G401 (cell line): ENCODE measurements around the gene SLC25A6. TPM values are rescaled to one million over a fixed set of nuclear protein-coding genes. Genes with fewer than 3 reads are reported as not detected.
"Not testable (repeated sequence)": the region's sequence is repeated elsewhere in the genome, so short reads cannot be mapped to it uniquely, and the experiment has no call there.

Source experiments
- DNase-seq: peaks from one replicate; pipeline ENCODE4 v3.0.0-alpha.2; 2015; ENCODE audit warnings: low spot score
- in situ Hi-C: cut with HindIII; loops from 2 replicates; pipeline ENCODE4 v1.10.0; 2016; ENCODE audit warnings: low sequenced_read_pairs, mixed read lengths
- total RNA-seq: library from RNA; depleted of rRNA; stranded (reverse); fragments of >200 nt; shearing (Covaris generic); gene quantifications from 2 replicates; pipeline ENCODE4 v1.2.3, GENCODE V29; 2014

Gene SLC25A6
- total RNA-seq, 1 experiment from 2014 or later, result 631 TPM

DNA sequence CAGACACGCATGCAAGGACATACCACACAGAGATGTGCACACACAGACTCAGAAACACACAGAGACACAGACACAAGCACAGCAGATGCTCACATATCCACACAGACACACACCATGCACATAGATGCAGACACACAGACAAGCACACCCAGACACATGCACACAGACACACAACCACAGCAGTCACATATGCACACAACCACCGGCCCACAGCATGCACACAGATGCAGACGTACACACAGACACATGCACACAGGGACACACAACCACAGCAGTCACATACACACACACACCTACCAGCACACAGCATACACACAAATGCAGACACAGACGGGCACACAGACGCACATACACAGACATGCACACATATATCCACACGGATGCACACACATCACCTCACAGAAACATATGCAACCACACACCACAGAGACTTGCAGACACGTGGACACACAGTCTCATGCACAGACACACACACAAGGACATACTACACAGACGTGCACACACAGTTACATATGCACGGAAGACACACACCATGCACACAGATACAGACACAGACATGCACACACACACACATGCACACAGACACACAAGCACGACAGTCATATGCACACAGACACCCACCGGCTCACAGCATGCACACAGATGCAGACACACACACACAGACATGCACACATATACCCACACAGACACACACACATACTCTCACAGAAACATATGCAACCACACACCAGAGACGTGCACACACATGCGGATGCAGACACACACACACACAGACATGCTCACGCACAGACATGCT lies 25.2 kb upstream of the SLC25A6 start:
- in situ Hi-C loops, result no loop called here
- DNase-seq, result no peak

DNA sequence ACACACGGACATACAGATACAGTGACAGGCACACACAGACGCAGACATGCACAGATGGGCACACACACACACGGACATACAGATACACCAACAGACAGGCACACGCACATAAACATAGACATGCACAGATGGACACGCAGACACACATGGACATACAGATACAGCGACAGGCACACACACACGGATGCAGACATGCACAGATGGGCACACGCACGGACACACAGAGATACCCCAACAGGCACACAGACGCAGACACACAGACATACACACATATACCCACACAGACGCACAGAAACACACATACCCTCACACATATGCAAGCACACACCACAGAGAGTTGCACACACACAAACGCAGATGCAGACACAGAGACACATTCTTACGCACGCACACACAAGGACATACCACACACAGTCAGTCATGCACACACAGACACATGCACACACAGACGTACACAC lies 24.4 kb upstream of the SLC25A6 start:
- in situ Hi-C loops, result no loop called here
- no peak for DNase-seq

DNA sequence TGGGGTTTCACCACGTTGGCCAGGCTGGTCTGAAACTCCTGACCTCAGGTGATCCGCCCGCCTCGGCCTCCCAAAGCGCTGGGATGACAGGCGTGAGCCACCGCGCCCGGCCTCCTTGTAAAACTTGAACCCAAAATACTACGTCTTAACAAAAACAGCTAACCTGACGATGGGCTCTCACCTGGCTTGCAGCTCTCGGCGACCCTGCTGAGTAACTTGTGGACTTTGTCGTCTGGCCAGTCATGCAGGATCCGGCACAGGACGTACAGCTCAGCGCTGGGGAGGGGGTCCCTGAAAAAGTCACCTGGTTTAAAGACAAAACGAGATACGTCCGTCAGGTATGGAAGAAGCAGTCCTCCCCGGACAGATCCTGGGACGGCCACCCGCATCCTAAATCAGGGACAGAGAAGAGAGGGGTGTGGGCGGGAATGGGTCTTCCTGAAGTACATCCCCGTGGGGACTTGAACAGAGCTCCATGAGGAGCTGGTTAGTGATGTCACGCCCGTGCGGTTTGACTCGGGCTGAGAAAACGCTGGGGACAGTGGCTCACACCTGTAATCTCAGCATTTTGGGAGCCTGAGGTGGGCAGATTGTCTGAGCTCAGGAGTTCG lies 20.7 kb upstream of the SLC25A6 start:
- DNase-seq, result no peak
- in situ Hi-C loops, result no loop called here

DNA sequence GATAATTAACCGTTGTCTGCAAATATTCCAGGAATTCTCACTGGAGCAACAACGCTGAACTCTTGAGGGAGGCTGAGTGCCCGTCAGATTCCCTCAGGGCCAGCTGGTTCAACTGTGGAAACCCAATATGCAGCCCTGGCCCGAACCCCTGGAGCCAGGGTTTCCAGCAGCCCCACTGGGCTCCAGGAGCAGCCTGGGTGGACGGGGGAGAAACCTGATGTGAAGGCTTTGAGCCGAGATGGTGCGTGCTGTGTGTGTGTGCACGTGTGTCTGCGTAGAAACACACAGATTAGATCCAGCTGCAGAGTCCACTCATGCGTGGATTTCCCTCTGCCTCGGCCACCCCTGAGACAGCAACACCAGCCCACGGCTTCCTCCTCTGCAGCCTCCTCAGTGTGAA lies 19.4 kb upstream of the SLC25A6 start:
- in situ Hi-C loops, result no loop called here
- no peak for DNase-seq

DNA sequence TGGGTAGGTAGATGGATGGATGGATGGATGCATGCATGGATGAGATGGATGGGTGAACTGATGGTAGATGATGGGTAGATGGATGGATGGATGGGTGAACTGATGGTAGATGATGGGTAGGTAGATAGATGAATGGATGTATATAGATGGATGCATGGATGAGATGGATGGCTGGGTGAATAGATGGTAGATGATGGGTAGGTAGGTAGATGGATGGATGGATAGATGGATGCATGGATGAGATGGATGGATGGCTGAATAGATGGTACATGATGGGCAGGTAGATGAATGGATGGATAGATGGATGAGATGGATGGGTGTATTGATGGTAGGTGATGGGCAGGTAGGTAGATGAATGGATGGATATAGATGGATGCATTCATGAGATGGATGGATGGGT lies 15.1 kb upstream of the SLC25A6 start:
- no peak for DNase-seq
- in situ Hi-C loops, result no loop called here

DNA sequence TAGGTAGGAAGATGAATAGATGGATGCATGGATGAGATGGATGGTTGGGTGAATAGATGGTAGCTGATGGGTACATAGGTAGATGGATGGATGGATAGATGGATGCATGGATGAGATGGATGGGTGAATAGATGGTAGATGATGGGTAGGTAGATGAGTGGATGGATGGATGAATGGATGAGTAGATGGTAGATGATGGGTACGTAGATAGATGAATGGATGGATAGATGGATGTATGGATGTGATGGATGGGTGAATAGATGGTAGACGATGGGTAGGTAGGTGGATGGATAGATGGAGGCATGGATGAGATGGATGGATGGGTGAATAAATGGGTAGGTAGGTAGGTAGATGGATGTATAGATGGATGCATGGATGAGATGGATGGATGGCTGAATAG lies 13.9 kb upstream of the SLC25A6 start:
- in situ Hi-C loops, DNase-seq: not testable (repeated sequence)

DNA sequence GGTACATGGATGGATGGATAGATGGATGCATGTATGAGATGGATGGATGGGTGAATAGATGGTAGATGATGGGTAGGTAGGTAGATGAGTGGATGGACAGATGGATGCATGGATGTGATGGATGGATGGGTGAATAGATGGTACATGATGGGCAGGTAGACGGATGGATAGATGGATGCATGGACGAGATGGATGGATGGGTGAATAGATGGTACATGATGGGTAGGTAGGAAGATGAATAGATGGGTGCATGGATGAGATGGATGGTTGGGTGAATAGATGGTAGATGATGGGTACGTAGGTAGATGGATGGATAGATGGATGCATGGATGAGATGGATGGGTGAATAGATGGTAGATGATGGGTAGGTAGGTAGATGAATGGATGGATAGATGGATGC lies 12.0 kb upstream of the SLC25A6 start:
- in situ Hi-C loops, DNase-seq: not testable (repeated sequence)

DNA sequence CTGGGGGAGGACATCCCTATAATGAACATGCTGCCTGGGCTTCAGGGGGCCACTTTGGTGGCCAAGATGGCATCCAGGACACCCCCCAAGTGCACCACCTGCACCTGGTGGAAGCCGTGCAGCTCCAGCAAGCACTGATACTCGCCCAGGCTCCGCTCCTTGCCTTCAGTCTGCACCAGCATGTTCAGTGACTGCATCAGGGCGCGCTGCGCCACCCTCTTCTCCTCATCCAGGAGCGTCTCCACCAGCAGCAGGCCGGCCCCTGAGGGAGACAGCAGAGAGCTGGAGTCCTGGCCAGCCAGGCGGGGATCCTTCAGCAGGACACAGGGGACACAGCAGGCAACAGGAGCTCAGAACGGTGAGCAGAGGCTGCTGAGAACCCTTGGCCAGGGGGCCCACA lies 11.3 kb upstream of the SLC25A6 start:
- DNase-seq, result no peak
- in situ Hi-C loops, result no loop called here

DNA sequence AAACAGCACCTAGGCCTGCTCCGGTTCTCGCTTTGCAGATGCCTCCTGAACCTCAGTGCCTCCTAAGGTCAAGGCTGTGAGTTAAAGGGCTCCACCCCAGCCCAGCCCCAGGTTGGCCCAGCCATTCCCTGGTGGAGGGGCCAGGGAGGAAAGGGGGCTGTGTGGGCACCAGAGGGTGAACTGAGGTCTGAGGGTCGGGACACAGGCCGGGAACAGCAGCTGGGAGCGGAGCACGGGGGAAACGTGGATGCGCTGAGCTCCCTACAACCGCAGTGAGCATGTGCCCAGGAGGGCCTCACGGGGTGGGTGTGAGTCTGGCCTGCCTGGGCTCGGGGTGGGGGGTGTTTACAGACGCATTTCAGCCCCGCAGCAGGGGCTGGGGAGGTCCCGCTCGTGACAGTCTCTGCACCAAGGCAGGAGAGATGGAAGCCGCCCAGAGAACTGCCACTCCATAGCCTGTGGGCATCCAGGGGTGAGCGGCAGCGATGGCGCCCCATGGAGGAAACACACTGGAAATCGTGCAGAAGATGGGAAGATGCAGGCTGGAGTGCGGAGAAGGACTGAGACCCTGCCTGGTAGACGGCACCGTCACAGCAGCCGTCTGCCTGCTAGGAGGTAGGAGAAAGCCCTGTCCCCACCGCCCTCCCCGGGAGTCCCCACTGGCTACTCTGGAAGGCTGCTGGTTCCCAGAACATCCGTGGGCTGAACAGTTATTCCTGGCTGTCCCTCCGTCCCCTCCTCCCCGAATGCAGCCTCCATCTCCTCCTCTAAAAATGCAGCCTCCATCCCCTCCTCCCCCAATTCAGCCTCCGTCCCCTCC lies 9.9 kb upstream of the SLC25A6 start:
- no peak for DNase-seq

DNA sequence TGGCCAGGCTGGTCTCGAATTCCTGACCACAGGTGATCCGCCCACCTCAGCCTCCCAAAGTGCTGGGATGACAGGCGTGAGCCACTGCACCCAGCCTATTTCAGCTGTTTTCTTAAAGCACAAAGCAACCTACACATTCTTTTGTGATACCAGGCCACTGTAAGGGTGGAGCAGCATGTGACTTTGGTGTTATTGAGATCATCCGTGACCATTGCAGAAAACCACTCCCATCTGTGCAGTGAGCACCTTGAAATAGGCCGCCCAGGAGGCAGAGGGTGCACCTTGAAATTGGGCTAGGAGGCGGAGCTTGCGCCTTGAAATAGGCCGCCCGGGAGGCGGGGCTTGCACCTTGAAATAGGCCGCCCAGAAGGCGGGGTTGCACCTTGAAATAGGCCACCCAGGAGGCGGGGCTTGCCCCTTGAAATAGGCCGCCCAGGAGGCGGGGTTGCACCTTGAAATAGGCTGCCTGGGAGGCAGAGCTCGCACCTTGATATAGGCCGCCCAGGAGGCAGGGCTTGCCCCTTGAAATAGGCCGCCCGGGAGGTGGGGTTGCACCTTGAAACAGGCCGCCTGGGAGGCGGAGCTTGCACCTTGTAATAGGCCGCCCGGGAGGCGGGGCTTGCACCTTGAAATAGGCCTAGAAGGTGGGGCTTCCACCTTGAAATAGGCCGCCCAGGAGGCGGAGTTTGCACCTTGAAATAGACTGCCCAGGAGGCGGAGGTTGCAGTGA lies 9.0 kb upstream of the SLC25A6 start:
- no peak for DNase-seq
- in situ Hi-C loops, result no loop called here

More for the DNA sequence above, 9.9 kb upstream of the SLC25A6 start:
- in situ Hi-C loops, result no loop called here

DNA sequence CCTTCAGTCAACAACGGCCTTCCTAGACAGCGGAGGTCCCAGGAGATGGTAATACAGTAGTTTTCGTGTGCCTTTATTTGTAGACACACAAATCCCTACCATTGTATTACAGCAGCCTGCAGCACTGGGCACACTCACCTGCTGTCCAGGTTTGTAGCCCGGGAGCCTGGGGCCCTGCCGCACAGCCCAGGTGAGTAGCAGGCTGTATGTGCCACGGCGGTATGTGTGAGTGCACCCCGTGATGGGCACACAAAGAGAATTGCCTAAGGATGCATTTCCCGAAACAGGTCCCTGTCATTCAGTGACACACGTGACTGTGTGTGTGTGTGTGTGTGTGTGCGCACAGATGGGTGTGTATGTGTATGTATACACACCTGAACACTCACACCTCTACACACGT lies 8.1 kb upstream of the SLC25A6 start:
- in situ Hi-C loops, result no loop called here
- DNase-seq, result no peak

DNA sequence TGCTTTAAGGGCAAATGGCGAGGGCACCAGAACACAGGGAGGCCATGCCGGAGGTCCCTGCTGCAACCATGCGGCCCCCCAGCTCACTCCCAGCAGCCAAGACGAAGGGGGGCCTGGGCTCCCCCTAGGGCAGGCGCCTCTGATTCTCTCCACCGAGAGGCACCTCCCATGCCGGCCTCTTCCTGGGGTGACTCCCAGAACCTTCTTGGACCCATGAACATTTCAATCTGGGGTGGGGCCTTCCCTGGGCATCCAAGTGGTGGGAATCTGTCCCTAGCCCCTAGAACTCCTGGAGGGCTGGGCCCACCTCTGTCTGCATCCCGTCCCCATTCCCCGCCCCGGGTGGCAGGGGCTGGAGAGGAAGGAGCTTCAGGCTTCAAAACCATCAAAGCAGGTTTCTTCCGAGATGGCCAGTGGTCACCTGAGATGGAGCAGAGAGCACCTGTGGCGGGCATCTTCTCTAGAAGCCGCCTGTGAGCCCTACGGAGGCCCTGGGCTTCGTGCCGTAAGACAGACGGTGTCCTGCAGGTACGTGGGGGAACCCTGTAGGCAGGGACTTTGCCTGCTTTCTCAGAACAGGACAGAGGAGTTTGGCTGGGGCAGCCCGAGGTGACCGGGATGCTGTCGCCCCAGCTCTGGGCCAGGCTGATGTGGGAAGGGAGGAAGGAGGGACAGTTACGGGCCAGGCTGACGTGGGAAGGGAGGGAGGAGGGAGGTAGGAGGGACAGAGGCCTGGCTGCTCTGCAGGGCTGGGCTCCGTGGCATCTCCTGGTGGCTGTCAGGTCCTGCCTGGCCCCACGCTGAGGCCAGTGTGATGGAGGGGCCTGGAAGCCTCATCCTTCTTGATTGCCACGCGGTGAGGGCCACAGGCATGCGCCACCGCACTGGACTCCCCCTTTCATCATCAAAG lies 6.8 kb upstream of the SLC25A6 start:
- peak; percentile 81 for DNase-seq
- in situ Hi-C loops, result no loop called here

DNA sequence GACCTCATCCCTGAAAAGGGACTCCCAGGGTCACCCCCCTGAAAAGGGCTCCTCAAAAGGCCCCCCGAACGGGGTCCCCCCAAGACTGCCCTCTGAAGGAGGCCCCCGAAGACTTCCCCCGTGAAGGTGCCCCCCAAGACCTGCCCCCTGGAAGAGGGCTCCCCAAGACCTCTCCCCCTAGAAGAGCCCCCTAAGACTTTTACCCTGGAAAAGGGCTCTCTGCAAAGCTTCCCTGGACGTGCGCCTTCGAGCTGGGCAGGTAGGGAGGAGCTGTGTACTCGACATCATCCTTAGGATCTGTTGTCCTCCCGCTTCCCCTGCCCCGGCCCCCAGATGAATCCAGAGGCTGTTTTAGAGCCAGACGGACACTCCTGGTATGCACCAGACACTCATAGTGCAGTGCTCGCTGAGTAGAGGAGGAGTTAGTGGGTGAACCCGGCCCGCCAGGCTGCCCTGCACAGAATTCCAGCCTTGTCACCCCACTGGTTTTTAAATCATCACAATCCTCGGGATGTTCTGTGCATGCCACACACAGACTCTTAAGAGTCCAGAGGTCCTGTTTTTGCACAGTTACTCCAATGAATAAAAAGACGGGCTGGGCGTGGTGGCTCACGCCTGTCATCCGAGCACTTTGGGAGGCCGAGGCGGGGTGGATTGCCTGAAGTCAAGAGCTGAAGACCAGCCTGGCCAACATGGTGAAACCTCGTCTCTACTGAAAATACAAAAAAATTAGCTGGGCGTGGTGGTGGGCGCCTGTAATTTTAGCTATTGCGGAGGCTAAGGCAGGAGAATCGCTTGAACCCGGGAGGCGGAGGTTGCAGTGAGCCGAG lies 5.7 kb upstream of the SLC25A6 start:
- no peak for DNase-seq
- in situ Hi-C loops, result no loop called here

DNA sequence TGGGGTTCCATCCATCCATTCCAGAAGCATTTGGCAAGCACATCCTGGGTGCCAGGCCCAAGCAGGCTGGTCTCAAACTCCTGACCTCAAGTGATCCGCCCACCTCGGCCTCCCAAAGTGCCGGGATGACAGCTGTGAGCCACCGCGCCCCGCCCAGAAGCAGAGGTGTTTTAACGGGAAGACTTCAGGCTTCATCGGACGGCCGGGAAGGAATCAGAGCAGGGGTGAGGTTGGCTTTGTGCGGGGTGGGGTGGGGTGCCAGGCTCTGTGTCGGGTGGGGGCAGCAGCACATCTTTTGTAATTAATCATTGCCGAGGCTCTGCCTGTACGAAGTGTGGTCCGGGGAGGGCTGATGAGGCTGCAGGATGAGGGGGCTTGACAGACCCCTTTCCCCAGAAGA lies 5.1 kb upstream of the SLC25A6 start:
- in situ Hi-C loops, result no loop called here
- no peak for DNase-seq

DNA sequence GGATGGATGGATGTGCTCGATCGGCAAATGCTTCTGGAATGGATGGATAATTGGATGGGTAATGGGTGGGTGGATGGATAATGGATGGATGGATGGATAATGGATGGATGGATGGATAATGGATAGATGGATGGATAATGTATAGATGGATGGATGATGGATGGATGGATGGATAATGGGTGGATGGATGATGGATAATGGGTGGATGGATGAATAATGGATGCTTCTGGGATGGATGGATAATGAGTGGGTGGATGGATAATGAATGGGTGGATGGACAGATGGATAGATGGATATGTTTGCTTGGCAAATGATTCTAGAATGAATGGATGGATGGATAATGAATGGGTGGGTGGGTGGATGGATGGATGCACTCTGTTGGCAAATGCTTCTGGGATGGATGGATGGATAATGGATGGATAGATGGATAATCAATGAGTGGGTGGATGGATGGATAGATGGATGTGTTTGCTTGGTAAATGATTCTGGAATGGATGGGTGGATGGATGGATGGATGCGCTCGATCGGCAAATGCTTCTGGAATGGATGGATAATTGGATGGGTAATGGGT lies 3.8 kb upstream of the SLC25A6 start:
- DNase-seq, result no peak
- in situ Hi-C loops, result no loop called here

DNA sequence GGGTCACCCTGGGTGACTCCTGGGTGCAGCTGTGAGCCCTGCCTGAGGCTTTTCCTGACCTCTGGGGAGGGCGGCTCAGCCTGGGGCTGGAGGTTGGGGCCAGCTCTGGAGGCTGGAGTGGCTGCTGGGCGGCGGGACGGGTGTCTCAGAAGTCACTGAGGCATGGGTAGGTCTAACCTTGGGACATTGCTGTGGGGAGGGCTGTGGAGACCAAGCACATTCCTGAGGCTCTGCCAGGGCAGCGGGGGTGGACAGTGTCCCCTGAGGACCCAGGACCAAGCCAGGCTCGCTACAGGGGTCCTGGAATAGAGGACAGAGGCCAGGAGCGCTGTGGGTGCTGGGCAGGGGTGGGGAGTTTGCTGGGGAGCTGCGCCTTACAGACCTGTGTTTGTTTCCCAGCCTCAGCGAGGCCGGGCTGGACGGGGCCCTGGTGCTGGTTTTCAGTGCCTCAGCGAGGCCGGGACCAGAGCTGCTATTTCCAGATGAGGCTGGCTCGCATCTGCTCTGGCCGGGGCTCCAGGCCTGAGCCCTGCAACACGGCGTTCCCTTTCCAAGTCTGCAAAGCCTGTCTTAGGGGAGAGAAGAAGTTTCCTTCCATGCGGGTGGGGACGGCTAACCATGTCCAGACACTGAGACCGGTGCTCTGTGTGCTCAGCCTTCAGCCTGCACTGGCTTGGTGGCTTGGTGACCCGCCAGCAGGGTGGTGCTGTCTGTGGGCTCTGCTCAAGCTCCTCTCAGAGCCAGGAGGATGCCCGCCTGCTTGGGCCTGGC lies 3.0 kb upstream of the SLC25A6 start:
- in situ Hi-C loops, result no loop called here
- no peak for DNase-seq
